SJCRH30 (cell line): ENCODE data around the gene LYSMD2. TPM values are rescaled to one million over a fixed set of nuclear protein-coding genes. Genes with fewer than 3 reads are reported as not detected.

Source experiments
- DNase-seq, 2 experiments: peaks; one replicate each; pipeline ENCODE4 v3.0.0-alpha.2; 2015 to 2020
- H3K27ac ChIP-seq: fragments of 250-450 bp; sonication (Bioruptor Pico); 2 replicates; pipeline ENCODE4 v1.5.1; 2020; ENCODE audit warnings: mild to moderate bottlenecking, moderate library complexity
- H3K27me3 ChIP-seq: fragments of 250-450 bp; sonication (Bioruptor Pico); 2 replicates; pipeline ENCODE4 v1.5.1; 2020; ENCODE audit warnings: mild to moderate bottlenecking, moderate library complexity
- H3K36me3 ChIP-seq: fragments of 250-450 bp; sonication (Bioruptor Pico); 2 replicates; pipeline ENCODE4 v1.5.1; 2020; ENCODE audit warnings: mild to moderate bottlenecking, moderate library complexity
- H3K4me1 ChIP-seq: fragments of 250-450 bp; sonication (Bioruptor Pico); 2 replicates; pipeline ENCODE4 v1.5.1; 2020; ENCODE audit warnings: mild to moderate bottlenecking, moderate library complexity
- H3K4me3 ChIP-seq: fragments of 250-450 bp; sonication (Bioruptor Pico); 2 replicates; pipeline ENCODE4 v1.5.1; 2020; ENCODE audit warnings: mild to moderate bottlenecking, moderate library complexity
- H3K9me3 ChIP-seq: fragments of 250-450 bp; sonication (Bioruptor Pico); replicated peaks from 2 replicates; pipeline ENCODE4 v1.5.1; 2020; ENCODE audit warnings: mild to moderate bottlenecking, moderate library complexity
- total RNA-seq: library from RNA; depleted of rRNA; stranded (reverse); fragments of >200 nt; shearing (Covaris generic); gene quantifications from 2 replicates; pipeline ENCODE4 v1.2.3, GENCODE V29; 2014; rRNA removed

LYSMD2 gene
- total RNA-seq, 1 experiment from 2014 or later, result 2.0 TPM

GRCh38 chr15:51680321-51680720, 57.1 kb downstream of the LYSMD2 start:
- no peak for DNase-seq
- no peaks in the 10 kb centered on the region for H3K9me3 ChIP-seq

GRCh38 chr15:51678096-51678495, 59.4 kb downstream of the LYSMD2 start:
- no peaks in the 10 kb centered on the region for H3K27me3 ChIP-seq
- DNase-seq, result no peak
- no peaks in the 10 kb centered on the region for H3K4me1 ChIP-seq
- no peaks in the 10 kb centered on the region for H3K36me3 ChIP-seq
- H3K27ac ChIP-seq, result no peak overlapping the region
- no peak overlapping the region for H3K4me3 ChIP-seq
- H3K9me3 ChIP-seq, result no peaks in the 10 kb centered on the region

More at GRCh38 chr15:51680321-51680720, 57.1 kb downstream of the LYSMD2 start:
- Histone ChIP-seq H3K4me3 (no peak overlapping the region), H3K27me3 (no peaks in the 10 kb centered on the region), H3K4me1 (no peaks in the 10 kb centered on the region), H3K36me3 (no peaks in the 10 kb centered on the region), H3K27ac (no peak overlapping the region)

- Histone ChIP-seq H3K9me3 (no peaks in the 10 kb centered on the region), H3K36me3 (no peaks in the 10 kb centered on the region), H3K27ac (no peak overlapping the region), H3K4me3 (no peak overlapping the region), H3K27me3 (no peaks in the 10 kb centered on the region), H3K4me1 (no peaks in the 10 kb centered on the region)
- DNase-seq, result no peak
These were observed 60.0 kb downstream of the LYSMD2 start for GRCh38 chr15:51677452-51677851.

- no peak overlapping the region for H3K27ac ChIP-seq
- DNase-seq, result no peak
- no peaks in the 10 kb centered on the region for H3K9me3 ChIP-seq
- no peaks in the 10 kb centered on the region for H3K27me3 ChIP-seq
- no peaks in the 10 kb centered on the region for H3K4me1 ChIP-seq
- H3K4me3 ChIP-seq, result no peak overlapping the region
- H3K36me3 ChIP-seq, result no peaks in the 10 kb centered on the region
These were observed 60.4 kb downstream of the LYSMD2 start for GRCh38 chr15:51677021-51677420.

GRCh38 chr15:51675234-51675633, 62.2 kb downstream of the LYSMD2 start:
- Histone ChIP-seq H3K9me3 (no peaks in the 10 kb centered on the region), H3K36me3 (no peaks in the 10 kb centered on the region), H3K27ac (no peak overlapping the region), H3K27me3 (no peaks in the 10 kb centered on the region), H3K4me1 (no peaks in the 10 kb centered on the region), H3K4me3 (no peak overlapping the region)
- DNase-seq, result no peak

Other genes starting within 250 kb of the LYSMD2 start
- gene DMXL2, start 114.9 kb downstream of the LYSMD2 start, total RNA-seq, result 16.7 and 22.4 TPM in 2 replicates
- not detected in 2 replicates for gene SCG3, start 56.2 kb downstream of the LYSMD2 start, total RNA-seq
- 3.1 and 3.2 TPM in 2 replicates for gene TMOD2, start 13.9 kb upstream of the LYSMD2 start, total RNA-seq
- gene TMOD3, start 92.0 kb upstream of the LYSMD2 start, total RNA-seq, result 31.2 and 33.1 TPM in 2 replicates
- 61.7 and 65.3 TPM in 2 replicates for gene LEO1, start 234.1 kb upstream of the LYSMD2 start, total RNA-seq